Neural cell (in vitro differentiated cells): ENCODE results near the gene FAM174A. TPM values are rescaled to one million over a fixed set of nuclear protein-coding genes. Genes with fewer than 3 reads are reported as not detected.

Source experiments
- H2AFZ ChIP-seq: fragments of 200-600, 300-800 bp; sonication (generic), shearing (Covaris generic); 2 replicates; pipeline ENCODE4 v1.6.0; 2014; ENCODE audit warnings: low read depth, mild to moderate bottlenecking, antibody characterized with exemption, low read length, moderate library complexity
- H3F3A ChIP-seq: fragments of 200-600 bp; shearing (Covaris generic); 2 replicates; pipeline ENCODE4 v1.6.1; 2016; ENCODE audit warnings: mild to moderate bottlenecking, moderate library complexity, mixed read lengths, antibody characterized with exemption, low read length; ENCODE audit not compliant: insufficient read depth, poor library complexity, severe bottlenecking
- H3K27ac ChIP-seq: fragments of 200-600, 300-800 bp; sonication (generic), shearing (Covaris generic); 2 replicates; pipeline ENCODE4 v1.5.1; 2014; ENCODE audit warnings: mild to moderate bottlenecking, low read length, moderate library complexity
- H3K27me3 ChIP-seq: fragments of 300-800, 200-600 bp; sonication (generic), shearing (Covaris generic); 2 replicates; pipeline ENCODE4 v1.6.0; 2014; ENCODE audit warnings: mild to moderate bottlenecking, low read depth, low read length, moderate library complexity; ENCODE audit not compliant: insufficient read depth
- H3K36me3 ChIP-seq: fragments of 300-800, 200-600 bp; sonication (generic), shearing (Covaris generic); 2 replicates; pipeline ENCODE4 v1.5.1; 2014; ENCODE audit warnings: mild to moderate bottlenecking, antibody characterized with exemption, low read length, moderate library complexity; ENCODE audit not compliant: insufficient read depth
- H3K4me2 ChIP-seq: fragments of 300-800, 200-600 bp; sonication (generic), shearing (Covaris generic); 2 replicates; pipeline ENCODE4 v1.6.0; 2014; ENCODE audit warnings: mild to moderate bottlenecking, low read length
- H3K4me3 ChIP-seq: fragments of 300-800, 200-600 bp; sonication (generic), shearing (Covaris generic); 2 replicates; pipeline ENCODE4 v1.5.1; 2014; ENCODE audit warnings: mild to moderate bottlenecking, low read length, moderate library complexity
- H3K79me2 ChIP-seq: fragments of 200-600 bp; shearing (Covaris generic); replicated peaks from 2 replicates; pipeline ENCODE4 v1.6.0; 2014; ENCODE audit warnings: mild to moderate bottlenecking, low read length, moderate library complexity; ENCODE audit not compliant: insufficient read depth
- H3K9ac ChIP-seq: fragments of 300-800, 200-600 bp; sonication (generic), shearing (Covaris generic); 2 replicates; pipeline ENCODE4 v1.6.1; 2016; ENCODE audit warnings: mild to moderate bottlenecking, low read length, mixed read lengths
- H3K9me2 ChIP-seq: fragments of 200-600 bp; shearing (Covaris generic); 2 replicates; pipeline ENCODE4 v1.6.1; 2016; ENCODE audit warnings: mild to moderate bottlenecking, low read length, mixed read lengths; ENCODE audit not compliant: insufficient read depth
- H3K9me3 ChIP-seq: fragments of 200-600, 300-800 bp; sonication (generic), shearing (Covaris generic); 2 replicates; pipeline ENCODE4 v1.6.1; 2016; ENCODE audit warnings: mild to moderate bottlenecking, mixed run types, low read length, moderate library complexity, mixed read lengths
- H4K20me1 ChIP-seq: fragments of 200-600 bp; shearing (Covaris generic); 2 replicates; pipeline ENCODE4 v1.6.1; 2016; ENCODE audit warnings: mild to moderate bottlenecking, mixed run types; ENCODE audit not compliant: insufficient read depth
- CTCF ChIP-seq: fragments of 450-650 bp; IDR thresholded peaks from 2 replicates; pipeline ENCODE4 v1.5.1; 2014; ENCODE audit warnings: antibody characterized with exemption, mild to moderate bottlenecking, moderate library complexity; ENCODE audit not compliant: poor library complexity, severe bottlenecking
- EP300 ChIP-seq: fragments of 450-650 bp; conservative IDR thresholded peaks from 2 replicates; pipeline ENCODE4 v1.6.1; 2014; ENCODE audit warnings: antibody characterized with exemption, mild to moderate bottlenecking, moderate library complexity; ENCODE audit not compliant: poor library complexity, severe bottlenecking
- EZH2 ChIP-seq: fragments of 200-600, 300-800 bp; shearing (Covaris generic), sonication (generic); IDR thresholded peaks from 2 replicates; pipeline ENCODE4 v1.6.1; 2014; ENCODE audit warnings: antibody characterized with exemption, low read length, borderline replicate concordance, mild to moderate bottlenecking; ENCODE audit not compliant: insufficient read depth, poor library complexity, severe bottlenecking
- MXI1 ChIP-seq: fragments of 450-650 bp; conservative IDR thresholded peaks from 2 replicates; pipeline ENCODE4 v1.6.1; 2014; ENCODE audit warnings: antibody characterized with exemption, mild to moderate bottlenecking; ENCODE audit not compliant: poor library complexity, severe bottlenecking
- POLR2AphosphoS5 ChIP-seq: IDR thresholded peaks from 2 replicates; pipeline ENCODE4 v1.6.1; 2012
- RAD21 ChIP-seq: fragments of 450-650 bp; conservative IDR thresholded peaks from 2 replicates; pipeline ENCODE4 v1.6.1; 2014; ENCODE audit warnings: antibody characterized with exemption, mild to moderate bottlenecking, moderate library complexity
- REST ChIP-seq: IDR thresholded peaks from 2 replicates; pipeline ENCODE4 v1.6.1; 2012; ENCODE audit warnings: borderline replicate concordance
- SMC3 ChIP-seq: fragments of 450-650 bp; conservative IDR thresholded peaks from 2 replicates; pipeline ENCODE4 v1.6.1; 2014; ENCODE audit warnings: antibody characterized with exemption, mild to moderate bottlenecking, moderate library complexity; ENCODE audit not compliant: poor library complexity
- TAF1 ChIP-seq: IDR thresholded peaks from 2 replicates; pipeline ENCODE4 v1.6.1; 2012; ENCODE audit warnings: low read depth
- polyA plus RNA-seq: library from polyadenylated mRNA; depleted of rRNA; stranded (reverse); fragments of >200 nt; gene quantifications from 2 replicates; pipeline ENCODE4 v1.2.3, GENCODE V29; 2014

FAM174A gene
- polyA plus RNA-seq, 1 donor from 2014 or later, result 33.9 TPM

- Histone ChIP-seq H3K9me2 (no peaks in the 10 kb centered on the region), H3K9me3 (no peaks in the 10 kb centered on the region), H3K9ac (no peak overlapping the region), H4K20me1 (no peaks in the 10 kb centered on the region), H3K4me3 (no peak overlapping the region), H3F3A (no peaks in the 10 kb centered on the region), H3K79me2 (no peaks in the 10 kb centered on the region), H3K27me3 (no peaks in the 10 kb centered on the region), H2AFZ (no peak overlapping the region), H3K4me2 (no peak overlapping the region), H3K27ac (no peak overlapping the region), H3K36me3 (no peaks in the 10 kb centered on the region)
- no peak for TF ChIP-seq RAD21
These were observed 60.1 kb downstream of the FAM174A start for GRCh38 chr5:100595152-100595811.

- H3K36me3 ChIP-seq, result no peaks in the 10 kb centered on the region
- TF ChIP-seq SMC3 (no peak), MXI1 (no peak), EP300 (no peak), REST (no peak), CTCF (no peak), TAF1 (no peak), POLR2AphosphoS5 (no peak), EZH2 (no peak), RAD21 (no peak)
- no peaks in the 10 kb centered on the region for H3K9me2 ChIP-seq
- no peak overlapping the region for H3K27ac ChIP-seq
- no peaks in the 10 kb centered on the region for H3F3A ChIP-seq
- no peaks in the 10 kb centered on the region for H3K79me2 ChIP-seq
- no peak overlapping the region for H3K4me2 ChIP-seq
- no peak overlapping the region for H3K9ac ChIP-seq
- H3K9me3 ChIP-seq, result no peaks in the 10 kb centered on the region
- H2AFZ ChIP-seq, result no peak overlapping the region
- no peaks in the 10 kb centered on the region for H3K27me3 ChIP-seq
- no peak overlapping the region for H3K4me3 ChIP-seq
- no peaks in the 10 kb centered on the region for H4K20me1 ChIP-seq
These were observed 60.6 kb downstream of the FAM174A start for GRCh38 chr5:100595812-100596173.
